HEK293 (cell line): Measurements from ENCODE around the gene PRUNE2.

Source experiments
- CTCF ChIA-PET: fragments of 350-600 bp; formaldehyde crosslinking; extraction: SDS; loops from one replicate; lab custom pipeline; 2021; ENCODE audit warnings: antibody characterized with exemption; lab: Yijun Ruan, JAX
- POLR2A ChIA-PET: fragments of 300-600 bp; formaldehyde crosslinking; extraction: SDS; loops from one replicate; lab custom pipeline; 2020; ENCODE audit warnings: antibody characterized with exemption, inconsistent platforms; lab: Yijun Ruan, JAX
- H3K27ac ChIP-seq: fragments of 200-500 bp; sonication (Bioruptor generic); 2 replicates; pipeline ENCODE4 v1.5.1; 2014; ENCODE audit warnings: low read depth, low read length, control low read depth, inconsistent platforms; ENCODE audit errors: extremely low read depth
- H3K36me3 ChIP-seq, 2 experiments: fragments of 200-500 bp in 1 of 2; sonication (Bioruptor generic) in 1 of 2; 1 replicate in 1 of 2; 2 replicates in 1 of 2; pipeline ENCODE4 v1.5.1; 2014 to 2017; ENCODE audit warnings: inconsistent platforms in 2 of 2, low read length in 2 of 2; ENCODE audit not compliant: control insufficient read depth in 2 of 2, insufficient read depth in 1 of 2
- H3K4me1 ChIP-seq: fragments of 200-500 bp; sonication (Bioruptor generic); 2 replicates; pipeline ENCODE4 v1.5.1; 2014; ENCODE audit warnings: mild to moderate bottlenecking, low read length, inconsistent platforms; ENCODE audit not compliant: control insufficient read depth, insufficient read depth
- H3K4me3 ChIP-seq: 2 replicates; pipeline ENCODE4 v1.5.1; 2011; ENCODE audit warnings: low read depth, mild to moderate bottlenecking, control low read depth, low read length, moderate library complexity
- H3K9me3 ChIP-seq: fragments of 200-500 bp; sonication (Bioruptor generic); 2 replicates; pipeline ENCODE4 v1.5.1; 2014; ENCODE audit warnings: low read depth, low read length, inconsistent platforms; ENCODE audit not compliant: control insufficient read depth, insufficient read depth
- KLF7 ChIP-seq: fragments of 450-650 bp; formaldehyde crosslinking; IDR thresholded peaks from 2 replicates; pipeline ENCODE4 v1.5.1; 2016; ENCODE audit warnings: missing biosample characterization, missing genetic modification characterization, borderline replicate concordance
- KLF9 ChIP-seq: fragments of 450-650 bp; formaldehyde crosslinking; IDR thresholded peaks from 2 replicates; pipeline ENCODE4 v1.5.1; 2016; ENCODE audit warnings: missing biosample characterization, missing genetic modification characterization, low read depth
- MYNN ChIP-seq: fragments of 450-650 bp; formaldehyde crosslinking; IDR thresholded peaks from 2 replicates; pipeline ENCODE4 v1.5.1; 2016; ENCODE audit warnings: missing biosample characterization, missing genetic modification characterization, borderline replicate concordance
- SCRT2 ChIP-seq: fragments of 450-650 bp; formaldehyde crosslinking; IDR thresholded peaks from 2 replicates; pipeline ENCODE4 v1.5.1; 2016; ENCODE audit warnings: missing biosample characterization, missing genetic modification characterization
- ZEB2 ChIP-seq: fragments of 450-650 bp; formaldehyde crosslinking; IDR thresholded peaks from 2 replicates; pipeline ENCODE4 v1.5.1; 2016; ENCODE audit warnings: missing biosample characterization, missing genetic modification characterization
- ZFP37 ChIP-seq: fragments of 450-650 bp; formaldehyde crosslinking; IDR thresholded peaks from 2 replicates; pipeline ENCODE4 v1.5.1; 2016; ENCODE audit warnings: missing biosample characterization, missing genetic modification characterization
- ZFP41 ChIP-seq: fragments of 450-650 bp; formaldehyde crosslinking; IDR thresholded peaks from 2 replicates; pipeline ENCODE4 v1.5.1; 2016; ENCODE audit warnings: missing biosample characterization, missing genetic modification characterization, borderline replicate concordance
- ZIC2 ChIP-seq: fragments of 450-650 bp; formaldehyde crosslinking; IDR thresholded peaks from 2 replicates; pipeline ENCODE4 v1.5.1; 2016; ENCODE audit warnings: missing biosample characterization, missing genetic modification characterization
- ZNF16 ChIP-seq: fragments of 450-650 bp; formaldehyde crosslinking; IDR thresholded peaks from 2 replicates; pipeline ENCODE4 v1.5.1; 2016; ENCODE audit warnings: low read depth, missing biosample characterization, missing genetic modification characterization
- ZNF514 ChIP-seq: fragments of 450-650 bp; formaldehyde crosslinking; IDR thresholded peaks from 2 replicates; pipeline ENCODE4 v1.5.1; 2016; ENCODE audit warnings: missing biosample characterization, missing genetic modification characterization
- ZNF621 ChIP-seq: fragments of 450-650 bp; formaldehyde crosslinking; IDR thresholded peaks from 2 replicates; pipeline ENCODE4 v1.5.1; 2017; ENCODE audit warnings: missing biosample characterization, missing genetic modification characterization
- ZNF776 ChIP-seq: fragments of 450-650 bp; formaldehyde crosslinking; IDR thresholded peaks from 2 replicates; pipeline ENCODE4 v1.5.0; 2017; ENCODE audit warnings: missing biosample characterization, missing genetic modification characterization, borderline replicate concordance
- TF ChIP-seq, protein P1 (sequence below): fragments of 450-650 bp; formaldehyde crosslinking; IDR thresholded peaks from 2 replicates; pipeline ENCODE4 v1.5.1; 2016; ENCODE audit warnings: missing biosample characterization, missing genetic modification characterization
- TF ChIP-seq, protein P2 (sequence below): IDR thresholded peaks from 2 replicates; pipeline ENCODE4 v1.6.1; 2011; ENCODE audit warnings: mild to moderate bottlenecking, low read depth, low read length, borderline replicate concordance

The PRUNE2 gene

GRCh38 chr9:76562511-76562911 is 343.4 kb downstream of the PRUNE2 start (continued):
- TF ChIP-seq, protein P1, sequence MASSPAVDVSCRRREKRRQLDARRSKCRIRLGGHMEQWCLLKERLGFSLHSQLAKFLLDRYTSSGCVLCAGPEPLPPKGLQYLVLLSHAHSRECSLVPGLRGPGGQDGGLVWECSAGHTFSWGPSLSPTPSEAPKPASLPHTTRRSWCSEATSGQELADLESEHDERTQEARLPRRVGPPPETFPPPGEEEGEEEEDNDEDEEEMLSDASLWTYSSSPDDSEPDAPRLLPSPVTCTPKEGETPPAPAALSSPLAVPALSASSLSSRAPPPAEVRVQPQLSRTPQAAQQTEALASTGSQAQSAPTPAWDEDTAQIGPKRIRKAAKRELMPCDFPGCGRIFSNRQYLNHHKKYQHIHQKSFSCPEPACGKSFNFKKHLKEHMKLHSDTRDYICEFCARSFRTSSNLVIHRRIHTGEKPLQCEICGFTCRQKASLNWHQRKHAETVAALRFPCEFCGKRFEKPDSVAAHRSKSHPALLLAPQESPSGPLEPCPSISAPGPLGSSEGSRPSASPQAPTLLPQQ (tag by site-specific recombination): no peak
- TF ChIP-seq ZNF514 (tag by site-specific recombination) (no peak), KLF7 (tag by site-specific recombination) (no peak), ZFP41 (no peak), ZFP37 (tag by site-specific recombination) (no peak), ZNF16 (no peak), ZNF776 (tag by site-specific recombination) (no peak)
- TF ChIP-seq, protein P2, sequence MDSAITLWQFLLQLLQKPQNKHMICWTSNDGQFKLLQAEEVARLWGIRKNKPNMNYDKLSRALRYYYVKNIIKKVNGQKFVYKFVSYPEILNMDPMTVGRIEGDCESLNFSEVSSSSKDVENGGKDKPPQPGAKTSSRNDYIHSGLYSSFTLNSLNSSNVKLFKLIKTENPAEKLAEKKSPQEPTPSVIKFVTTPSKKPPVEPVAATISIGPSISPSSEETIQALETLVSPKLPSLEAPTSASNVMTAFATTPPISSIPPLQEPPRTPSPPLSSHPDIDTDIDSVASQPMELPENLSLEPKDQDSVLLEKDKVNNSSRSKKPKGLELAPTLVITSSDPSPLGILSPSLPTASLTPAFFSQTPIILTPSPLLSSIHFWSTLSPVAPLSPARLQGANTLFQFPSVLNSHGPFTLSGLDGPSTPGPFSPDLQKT: no peak
- TF ChIP-seq, all 188 proteins: peak for 0

DNA sequence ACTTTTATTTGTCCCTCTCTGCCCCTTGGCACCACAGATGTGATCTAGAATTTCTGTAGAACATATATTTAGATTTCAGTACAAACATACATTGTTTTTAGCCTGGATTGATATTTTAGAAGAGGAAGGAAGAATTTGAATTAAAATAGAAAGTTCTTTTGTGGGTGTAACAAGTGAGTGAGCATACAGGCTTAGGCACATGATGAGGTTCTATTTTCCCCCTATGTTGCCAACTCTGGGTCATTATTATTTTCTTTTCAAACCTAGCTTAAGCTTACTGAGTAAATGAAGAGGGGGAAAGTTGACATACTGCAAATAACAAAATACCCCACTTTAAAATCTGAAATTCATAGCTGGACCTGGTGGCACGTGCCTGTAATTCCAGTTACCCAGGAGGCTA is 344.0 kb downstream of the PRUNE2 start:
- CTCF ChIA-PET: interaction anchor here (0.6 to 1.8 kb wide), 2 partner anchors 19 to 106 kb away, joined by 4 to 5 read pairs; no protein-coding TSS in a partner anchor
- H3K4me1 ChIP-seq: no peaks in the 10 kb centered on the region
- no peak overlapping the region for H3K27ac ChIP-seq
- H3K36me3 ChIP-seq: no peaks in the 10 kb centered on the region
- H3K4me3 ChIP-seq: no peak overlapping the region
- POLR2A ChIA-PET: interaction anchor here (1.2 kb wide), 1 partner anchor 19 kb away, joined by 3 read pairs; no protein-coding TSS in a partner anchor
- H3K9me3 ChIP-seq: no peaks in the 10 kb centered on the region
- TF ChIP-seq MYNN (tag by site-specific recombination): no peak
- no peak for TF ChIP-seq ZNF621 (tag by site-specific recombination)
- TF ChIP-seq KLF9: no peak
- no peak for TF ChIP-seq SCRT2 (tag by site-specific recombination)
- no peak for TF ChIP-seq ZEB2 (tag by site-specific recombination)
- TF ChIP-seq ZIC2 (tag by site-specific recombination): no peak
